ENCODE data around the gene NDRG4. TPM values are rescaled to one million over a fixed set of nuclear protein-coding genes. Genes with fewer than 3 reads are reported as not detected.
A peak's percentile ranks its signal among the peaks of the same experiment; 100 is the strongest.

The NDRG4 gene
- total RNA-seq, 1 donor from 2014 or later: 1.8 TPM

- TF ChIP-seq CTCF (IDR thresholded peaks at IDR 0.05): no peak
- H3K36me3 Mint-ChIP-seq (ENCODE audit: low read depth): no peaks in the 10 kb centered on the region
- H3K4me1 Mint-ChIP-seq: peaks cover 8% of the 10 kb centered on the region
- no peak for DNase-seq
- no peak for ATAC-seq (ENCODE audit: low read depth)
- no peaks in the 10 kb centered on the region for H3K9me3 Mint-ChIP-seq
- ChIA-PET POLR2A (no interaction called here), CTCF (no interaction called here)
- intact Hi-C loops (cut with micrococcal nuclease): no loop called here
- no peak overlapping the region for H3K4me3 Mint-ChIP-seq
- H3K27ac Mint-ChIP-seq: no peak overlapping the region
- H3K27me3 Mint-ChIP-seq: peaks cover 4% of the 10 kb centered on the region
These were observed 6.0 kb upstream of the NDRG4 start for GRCh38 chr16:58493756-58494431.

- intact Hi-C loops (cut with micrococcal nuclease): no loop called here
These were observed 4.9 kb upstream of the NDRG4 start for GRCh38 chr16:58494981-58495520.

GRCh38 chr16:58495521-58496331, 4.2 kb upstream of the NDRG4 start:
- no peak overlapping the region for H3K4me3 Mint-ChIP-seq
- ATAC-seq (ENCODE audit: low read depth) (no peak), DNase-seq (no peak)
- peaks cover 6% of the 10 kb centered on the region for H3K27me3 Mint-ChIP-seq
- peaks cover 19% of the 10 kb centered on the region for H3K4me1 Mint-ChIP-seq
- intact Hi-C loops (cut with micrococcal nuclease): no loop called here
- no peak overlapping the region for H3K27ac Mint-ChIP-seq
- no peaks in the 10 kb centered on the region for H3K9me3 Mint-ChIP-seq
- ChIA-PET CTCF (no interaction called here), POLR2A (interaction anchor here (0.6 kb wide), 1 partner anchor 10 kb away, joined by 6 read pairs; no protein-coding TSS in a partner anchor)
- no peak for TF ChIP-seq CTCF (IDR thresholded peaks at IDR 0.05)
- no peaks in the 10 kb centered on the region for H3K36me3 Mint-ChIP-seq (ENCODE audit: low read depth)

More at GRCh38 chr16:58494981-58495520, 4.9 kb upstream of the NDRG4 start:
- H3K27ac Mint-ChIP-seq: no peak overlapping the region
- ATAC-seq (ENCODE audit: low read depth): peak; percentile 26
- DNase-seq: no peak
- no peaks in the 10 kb centered on the region for H3K9me3 Mint-ChIP-seq
- no peaks in the 10 kb centered on the region for H3K36me3 Mint-ChIP-seq (ENCODE audit: low read depth)
- peaks cover 13% of the 10 kb centered on the region for H3K4me1 Mint-ChIP-seq
- ChIA-PET POLR2A (no interaction called here), CTCF (no interaction called here)
- no peak for TF ChIP-seq CTCF (IDR thresholded peaks at IDR 0.05)
- no peak overlapping the region for H3K4me3 Mint-ChIP-seq
- H3K27me3 Mint-ChIP-seq: peaks cover 6% of the 10 kb centered on the region

- Mint-ChIP-seq H3K4me1 (peaks cover 33% of the 10 kb centered on the region), H3K36me3 (ENCODE audit: low read depth) (no peaks in the 10 kb centered on the region), H3K9me3 (no peaks in the 10 kb centered on the region), H3K4me3 (no peak overlapping the region), H3K27me3 (peaks cover 12% of the 10 kb centered on the region), H3K27ac (no peak overlapping the region)
- intact Hi-C loops (cut with micrococcal nuclease): no loop called here
- ChIA-PET POLR2A (interaction anchor here (0.5 kb wide), 1 partner anchor 131 kb away, joined by 4 read pairs; no protein-coding TSS in a partner anchor), CTCF (no interaction called here)
- no peak for ATAC-seq (ENCODE audit: low read depth)
- TF ChIP-seq CTCF (IDR thresholded peaks at IDR 0.05): no peak
- DNase-seq: no peak
These were observed 2.5 kb upstream of the NDRG4 start for GRCh38 chr16:58497468-58497867.

GRCh38 chr16:58497935-58498334, 2.0 kb upstream of the NDRG4 start:
- intact Hi-C loops (cut with micrococcal nuclease): no loop called here
- ChIA-PET CTCF (no interaction called here), POLR2A (no interaction called here)
- H3K4me3 Mint-ChIP-seq: no peak overlapping the region
- no peak for TF ChIP-seq CTCF (IDR thresholded peaks at IDR 0.05)
- ATAC-seq (ENCODE audit: low read depth) (no peak), DNase-seq (no peak)
- H3K27me3 Mint-ChIP-seq: peaks cover 15% of the 10 kb centered on the region
- H3K27ac Mint-ChIP-seq: peak overlapping the region; percentile 30
- H3K4me1 Mint-ChIP-seq: peaks cover 33% of the 10 kb centered on the region
- H3K36me3 Mint-ChIP-seq (ENCODE audit: low read depth): no peaks in the 10 kb centered on the region
- no peaks in the 10 kb centered on the region for H3K9me3 Mint-ChIP-seq
